CD4-positive, alpha-beta T cell treated with Interleukin-1 beta for 1 hour (primary cell): ENCODE results near the gene CERK.
A peak's percentile ranks its signal among the peaks of the same experiment; 100 is the strongest.

Experiments
- DNase-seq, 2 donors: peaks; one replicate each; pipeline ENCODE4 v3.0.0-alpha.2; 2020 to 2022

CERK gene

DNA sequence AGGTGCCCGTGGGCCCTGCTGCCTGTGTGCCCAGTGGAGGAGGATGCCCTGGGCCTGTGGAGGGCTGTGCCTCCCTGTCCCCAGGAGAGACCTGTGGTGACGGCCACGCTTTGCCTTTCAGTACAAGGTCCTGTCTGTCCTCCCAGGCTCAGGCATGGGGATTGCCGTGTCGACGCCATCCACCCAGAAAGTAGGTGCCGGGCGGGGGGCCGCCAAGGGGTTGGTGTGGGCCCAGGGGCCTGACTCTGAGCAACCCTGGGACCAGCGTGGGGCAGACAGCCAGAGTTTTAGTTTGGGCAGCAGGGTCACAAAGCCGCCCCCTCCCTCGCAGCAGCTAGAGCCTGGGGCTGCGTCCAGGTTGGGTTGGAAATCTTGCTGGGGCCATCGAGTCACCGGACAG lies 61.6 kb downstream of the CERK start:
- no peak for DNase-seq

GRCh38 chr22:46675938-46676337 lies 62.1 kb downstream of the CERK start:
- no peak for DNase-seq

GRCh38 chr22:46675479-46675878 lies 62.6 kb downstream of the CERK start:
- DNase-seq: no peak

DNA sequence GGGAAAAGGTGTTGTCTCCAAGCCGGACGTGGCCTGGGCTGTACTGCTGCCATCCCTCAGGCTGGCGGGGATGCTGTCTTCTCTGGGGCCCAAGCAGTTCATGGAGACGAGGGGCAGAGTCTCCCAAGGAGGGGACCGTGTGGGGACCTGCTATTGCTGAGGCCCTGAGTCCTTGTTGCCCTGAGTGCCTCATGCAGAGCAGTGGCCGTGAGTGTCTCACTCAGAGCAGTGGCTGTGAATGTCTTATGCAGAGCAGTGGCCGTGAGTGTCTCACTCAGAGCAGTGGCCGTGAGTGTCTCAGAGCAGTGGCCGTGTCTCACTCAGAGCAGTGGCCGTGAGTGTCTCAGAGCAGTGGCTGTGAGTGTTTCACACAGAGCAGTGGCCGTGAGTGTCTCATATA lies 63.1 kb downstream of the CERK start:
- no peak for DNase-seq

DNA sequence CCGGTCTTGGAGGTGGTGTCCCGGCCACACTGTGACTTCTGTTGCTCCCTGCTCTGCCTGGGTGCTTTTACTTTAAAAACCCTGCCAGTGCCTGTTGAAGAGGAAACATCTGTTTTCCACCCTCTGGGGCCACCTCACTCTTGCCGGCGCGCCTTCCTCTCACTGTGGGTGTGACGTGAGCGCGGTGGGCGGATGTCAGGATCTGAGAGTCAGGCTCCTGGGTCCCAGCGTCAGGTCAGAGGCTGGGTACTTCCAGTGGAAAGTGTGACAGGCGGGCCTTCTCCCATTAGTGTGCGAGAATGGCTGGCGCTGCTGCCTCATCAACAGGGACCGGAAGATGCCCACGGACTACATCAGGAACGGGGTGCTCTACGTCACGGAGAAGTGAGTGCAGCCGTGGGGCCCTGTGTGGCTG lies 63.7 kb downstream of the CERK start:
- DNase-seq: peak; percentile 81

DNA sequence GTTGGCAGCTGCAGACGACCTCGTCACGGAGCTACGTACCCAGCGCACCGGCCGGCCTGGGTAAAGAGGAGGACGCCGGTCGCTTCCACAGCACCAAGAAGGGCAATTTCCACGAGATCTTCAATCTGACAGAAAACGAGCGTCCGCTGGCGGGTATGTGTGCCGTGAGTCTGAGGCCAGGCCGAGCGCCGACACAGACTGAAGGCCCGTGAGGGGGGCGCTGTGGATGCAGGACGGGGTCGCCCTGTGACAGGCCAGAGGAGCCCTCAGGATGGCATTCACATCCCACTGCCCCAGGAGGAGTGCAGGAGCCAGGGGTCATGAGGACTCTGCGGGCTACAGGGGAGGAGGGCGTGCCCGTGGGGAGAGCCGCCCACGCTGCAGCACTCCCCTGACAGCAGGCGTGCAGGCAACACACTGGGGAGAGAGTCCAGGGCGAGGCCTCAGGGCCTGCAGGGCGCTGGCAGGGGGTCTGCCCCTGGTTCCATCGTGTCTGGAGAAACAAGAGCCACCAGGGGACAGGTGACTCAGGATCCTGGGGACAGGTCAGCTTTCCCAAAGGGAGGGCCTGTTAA lies 64.3 kb downstream of the CERK start:
- no peak for DNase-seq

- DNase-seq: no peak
Observed at GRCh38 chr22:46673205-46673604, 64.8 kb downstream of the CERK start.

DNA sequence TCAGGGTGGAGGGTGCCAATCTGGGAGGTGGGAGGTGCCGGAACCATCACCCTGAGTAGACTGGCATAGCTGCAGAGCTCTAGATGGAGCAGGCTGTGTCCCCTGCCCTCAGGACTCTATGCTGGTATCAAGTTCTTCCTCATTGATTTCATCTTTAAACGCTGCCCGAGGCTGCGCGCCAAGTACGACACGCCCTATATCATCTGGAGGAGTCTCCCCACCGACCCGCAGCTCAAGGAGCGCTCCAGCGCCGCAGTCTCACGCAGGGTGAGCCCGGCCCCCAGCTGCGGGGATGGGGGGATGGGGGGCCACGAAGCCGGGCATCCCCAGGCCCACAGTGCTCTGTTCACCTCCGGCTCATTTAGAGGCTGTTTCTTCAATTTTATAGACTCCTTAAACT lies 65.3 kb downstream of the CERK start:
- no peak for DNase-seq

- DNase-seq: no peak
Observed at GRCh38 chr22:46671824-46672432, 66.1 kb downstream of the CERK start.

DNA sequence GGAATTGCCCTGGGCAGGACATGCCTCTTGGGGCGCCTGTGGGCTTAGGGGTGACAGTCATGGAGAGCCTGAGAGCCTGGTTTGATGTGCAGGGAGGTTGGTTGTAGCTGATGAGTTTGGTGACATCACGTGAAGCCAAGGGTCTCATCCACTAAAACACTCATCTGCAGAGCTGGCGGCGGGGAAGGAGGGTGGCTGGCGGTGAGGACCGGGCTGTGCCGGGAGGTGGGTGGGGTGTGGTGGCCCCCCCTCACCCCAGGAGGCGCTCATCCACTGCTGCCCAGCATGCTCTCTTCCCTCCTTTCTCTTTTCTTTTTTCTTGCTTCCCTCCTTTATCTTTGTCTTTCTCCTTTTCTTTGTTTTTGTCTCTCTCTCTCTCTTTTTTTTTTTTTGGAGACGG lies 68.9 kb downstream of the CERK start:
- no peak for DNase-seq

- DNase-seq: no peak
Observed at GRCh38 chr22:46668116-46668515, 69.9 kb downstream of the CERK start.

DNA sequence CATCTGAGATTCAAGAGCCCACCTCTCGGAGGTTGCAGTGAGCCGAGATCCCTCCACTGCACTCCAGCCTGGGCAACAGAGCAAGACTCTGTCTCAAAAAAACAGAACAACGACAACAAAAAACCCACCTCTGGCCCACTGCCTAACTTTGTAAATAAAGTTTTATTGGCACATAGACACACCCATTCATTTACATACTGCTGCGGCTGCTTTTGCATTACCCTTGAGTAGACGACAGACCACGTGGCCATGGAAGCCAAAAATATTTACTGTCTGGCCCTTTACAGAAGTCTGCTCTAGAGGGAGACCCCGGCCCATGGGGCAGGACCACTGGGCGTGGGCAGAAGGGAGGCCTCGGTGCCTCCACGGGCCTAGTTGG lies 70.8 kb downstream of the CERK start:
- DNase-seq: no peak

DNA sequence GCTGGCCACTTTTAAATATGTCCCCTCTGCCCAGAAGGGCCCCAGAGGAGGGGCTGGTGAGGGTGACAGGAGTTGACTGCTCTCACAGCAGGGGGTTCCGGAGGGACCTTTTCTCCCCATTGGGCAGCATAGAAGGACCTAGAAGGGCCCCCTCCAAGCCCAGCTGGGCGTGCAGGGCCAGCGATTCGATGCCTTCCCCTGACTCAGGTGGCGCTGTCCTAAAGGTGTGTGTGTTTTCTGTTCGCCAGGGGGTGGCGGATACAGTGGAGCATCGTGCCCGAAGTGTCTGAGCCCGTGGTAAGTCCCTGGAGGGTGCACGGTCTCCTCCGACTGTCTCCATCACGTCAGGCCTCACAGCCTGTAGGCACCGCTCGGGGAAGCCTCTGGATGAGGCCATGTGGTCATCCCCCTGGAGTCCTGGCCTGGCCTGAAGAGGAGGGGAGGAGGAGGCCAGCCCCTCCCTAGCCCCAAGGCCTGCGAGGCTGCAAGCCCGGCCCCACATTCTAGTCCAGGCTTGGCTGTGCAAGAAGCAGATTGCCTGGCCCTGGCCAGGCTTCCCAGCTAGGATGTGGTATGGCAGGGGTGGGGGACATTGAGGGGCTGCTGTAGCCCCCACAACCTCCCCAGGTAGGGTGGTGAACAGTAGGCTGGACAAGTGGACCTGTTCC lies 71.3 kb downstream of the CERK start:
- DNase-seq: no peak

- no peak for DNase-seq
Observed at GRCh38 chr22:46665751-46666280, 72.2 kb downstream of the CERK start.

- DNase-seq: no peak
Observed at GRCh38 chr22:46665151-46665695, 72.8 kb downstream of the CERK start.

- DNase-seq: no peak
Observed at GRCh38 chr22:46664301-46664855, 73.7 kb downstream of the CERK start.

DNA sequence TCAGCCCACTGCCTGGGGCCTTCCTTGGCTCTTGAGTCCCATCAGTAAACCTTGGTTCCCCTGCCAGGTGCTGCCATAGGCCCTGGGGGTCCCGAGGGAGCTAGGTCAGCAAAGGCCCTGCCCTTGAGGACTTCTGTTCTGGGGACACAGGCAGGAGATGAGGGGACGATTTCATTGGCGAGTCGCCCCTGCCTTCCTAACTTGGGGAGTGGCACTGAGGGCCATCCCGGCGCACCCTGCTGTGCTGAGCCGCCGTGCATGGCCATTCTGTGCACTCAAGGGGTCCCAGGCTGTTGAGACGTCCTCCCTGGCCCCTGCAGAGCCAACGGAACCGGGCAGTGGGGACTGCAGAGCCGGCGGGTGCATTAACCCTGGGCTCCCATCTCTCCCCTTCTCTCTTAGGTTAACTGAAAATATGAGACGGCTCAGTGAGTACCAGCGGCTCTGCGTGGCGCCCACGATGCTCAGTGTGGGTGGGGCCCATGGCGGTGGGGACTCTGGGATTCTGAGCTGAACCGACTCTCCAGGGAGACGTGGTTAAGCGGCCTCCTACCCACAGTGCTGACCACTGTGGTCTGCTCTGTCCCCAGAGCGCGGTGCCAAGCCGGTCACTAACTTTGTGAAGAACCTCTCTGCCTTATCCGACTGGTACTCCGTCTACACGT lies 74.5 kb downstream of the CERK start:
- no peak for DNase-seq

DNA sequence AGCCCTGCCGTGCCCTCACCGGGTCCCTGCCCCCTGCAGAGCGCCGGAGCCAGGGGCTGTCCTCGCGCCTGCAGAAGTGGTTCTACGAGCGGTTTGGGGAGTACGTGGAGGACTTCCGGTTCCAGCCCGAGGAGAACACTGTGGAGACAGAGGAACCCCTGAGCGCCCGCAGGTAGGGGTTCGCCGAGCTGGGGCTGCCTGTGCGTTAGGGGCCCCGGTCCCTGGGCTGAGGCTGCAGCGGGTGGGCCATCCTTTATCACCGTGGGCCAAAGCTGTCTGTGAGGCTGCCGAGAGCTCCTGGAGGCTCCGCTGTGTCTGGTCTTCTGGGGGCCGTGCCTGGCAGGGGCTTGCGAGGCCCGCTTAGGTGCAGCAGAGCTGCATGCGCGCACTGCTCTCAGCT lies 75.1 kb downstream of the CERK start:
- no peak for DNase-seq

DNA sequence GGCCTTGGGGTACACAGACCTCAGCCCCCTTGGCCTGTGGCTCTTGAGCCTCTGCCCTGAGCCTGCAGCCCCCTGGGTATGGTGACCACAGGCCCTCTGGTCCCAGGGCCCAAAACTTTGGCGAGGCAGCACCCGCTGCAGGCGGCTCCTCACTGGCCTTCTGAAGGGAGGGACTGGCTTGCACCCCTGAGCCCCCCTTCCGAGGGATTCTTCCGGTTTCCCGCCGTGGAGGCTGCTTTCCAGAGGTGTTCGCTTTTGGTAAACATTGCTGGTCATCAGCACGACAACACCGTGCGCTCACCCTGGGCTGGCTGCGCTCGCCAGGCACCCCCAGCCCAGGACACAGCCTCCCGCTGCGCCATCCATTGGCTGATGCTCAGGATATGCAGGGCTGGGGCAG lies 75.8 kb downstream of the CERK start:
- no peak for DNase-seq

- DNase-seq: peak; percentile 18 to 52
Observed at GRCh38 chr22:46661221-46661851, 76.7 kb downstream of the CERK start.

DNA sequence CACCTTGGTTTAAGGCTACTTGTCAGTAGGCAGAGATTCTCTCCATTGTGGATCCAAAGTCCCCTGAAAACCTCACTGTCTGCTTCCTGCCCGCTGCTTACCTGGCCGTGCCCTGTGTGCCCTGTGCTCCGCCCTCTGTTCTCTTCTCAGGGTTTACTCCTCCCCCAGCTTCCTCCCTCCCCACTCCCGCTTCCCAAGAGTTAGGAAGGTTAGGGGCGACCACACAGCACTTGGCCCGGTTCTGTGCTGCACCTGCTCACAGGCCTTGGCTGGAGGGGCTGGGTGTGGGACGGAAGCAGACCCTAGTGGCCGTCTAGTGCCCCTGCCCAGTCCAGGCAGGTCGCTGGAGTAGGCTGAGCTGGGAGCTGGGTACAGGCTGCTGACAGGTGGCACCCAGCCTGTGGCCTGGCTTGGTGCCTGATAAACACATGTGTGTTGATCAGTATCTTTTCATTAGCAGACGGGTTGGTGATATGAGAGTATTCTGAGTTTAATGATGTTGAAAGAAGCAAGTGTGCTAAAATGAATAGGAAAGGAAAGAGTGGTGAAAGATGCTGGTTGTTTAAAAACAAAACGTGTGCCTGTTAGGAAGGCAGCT lies 77.3 kb downstream of the CERK start:
- DNase-seq: peak in 1 of 2 donors; percentile 33

GRCh38 chr22:46659791-46660186 lies 78.3 kb downstream of the CERK start:
- DNase-seq: no peak
